ENCODE results near the gene GRAMD1B. TPM values are rescaled to one million over a fixed set of nuclear protein-coding genes. Genes with fewer than 3 reads are reported as not detected.

Gene GRAMD1B
- total RNA-seq, 1 experiment from 2014 or later, result 12.7 TPM

DNA sequence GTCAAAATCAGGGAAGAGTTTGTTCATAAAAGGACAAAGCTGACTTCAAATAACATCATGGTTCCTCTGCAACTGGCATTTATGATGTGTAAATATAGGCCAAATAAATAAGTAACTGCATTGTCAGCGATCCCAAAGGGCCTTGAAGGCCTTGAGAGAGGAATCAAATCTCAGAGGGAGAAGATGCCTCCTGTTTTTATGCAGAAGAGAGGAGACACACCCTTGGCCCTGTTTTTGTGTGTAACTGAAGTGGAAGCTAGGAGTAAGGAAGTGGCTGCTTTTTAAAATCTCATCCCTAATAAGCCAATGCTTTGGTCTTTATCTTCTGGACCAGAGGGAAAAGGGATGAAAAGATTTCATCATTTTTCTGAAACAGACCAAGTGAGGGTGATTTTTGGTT lies 240.0 kb downstream of the GRAMD1B start:
- no peak overlapping the region for H3K4me2 ChIP-seq (ENCODE audit: low read length)
- no peaks in the 10 kb centered on the region for H3K9me2 ChIP-seq (ENCODE audit: insufficient read depth)
- CTCF ChIA-PET, result no interaction called here
- RAD21 ChIA-PET (ENCODE audit: low non-redundant PET in 1 of 2, low total read pairs in 2 of 2, uncharacterized antibody in 2 of 2, unreplicated experiment in 2 of 2), result no interaction called here
- H3K9ac ChIP-seq (ENCODE audit: low read length), result no peak overlapping the region
- H3K27ac ChIP-seq (ENCODE audit: low read depth, low read length), result no peak overlapping the region
- ATAC-seq, result no peak
- TF ChIP-seq FOSL1 (IDR thresholded peaks at IDR 0.05; ENCODE audit: low read depth), result no peak
- TF ChIP-seq SP1 (IDR thresholded peaks at IDR 0.05; ENCODE audit: low read depth), result no peak
- no peak for TF ChIP-seq ZFX (IDR thresholded peaks at IDR 0.05)
- no peak for TF ChIP-seq SRF (IDR thresholded peaks at IDR 0.05; ENCODE audit: low read depth)
- no peak for TF ChIP-seq SIN3A (IDR thresholded peaks at IDR 0.05; ENCODE audit: low read depth)
- TF ChIP-seq JUND (IDR thresholded peaks at IDR 0.05), result no peak
- TF ChIP-seq CEBPB (IDR thresholded peaks at IDR 0.05; ENCODE audit: low read depth), result no peak
- TF ChIP-seq, protein P1, sequence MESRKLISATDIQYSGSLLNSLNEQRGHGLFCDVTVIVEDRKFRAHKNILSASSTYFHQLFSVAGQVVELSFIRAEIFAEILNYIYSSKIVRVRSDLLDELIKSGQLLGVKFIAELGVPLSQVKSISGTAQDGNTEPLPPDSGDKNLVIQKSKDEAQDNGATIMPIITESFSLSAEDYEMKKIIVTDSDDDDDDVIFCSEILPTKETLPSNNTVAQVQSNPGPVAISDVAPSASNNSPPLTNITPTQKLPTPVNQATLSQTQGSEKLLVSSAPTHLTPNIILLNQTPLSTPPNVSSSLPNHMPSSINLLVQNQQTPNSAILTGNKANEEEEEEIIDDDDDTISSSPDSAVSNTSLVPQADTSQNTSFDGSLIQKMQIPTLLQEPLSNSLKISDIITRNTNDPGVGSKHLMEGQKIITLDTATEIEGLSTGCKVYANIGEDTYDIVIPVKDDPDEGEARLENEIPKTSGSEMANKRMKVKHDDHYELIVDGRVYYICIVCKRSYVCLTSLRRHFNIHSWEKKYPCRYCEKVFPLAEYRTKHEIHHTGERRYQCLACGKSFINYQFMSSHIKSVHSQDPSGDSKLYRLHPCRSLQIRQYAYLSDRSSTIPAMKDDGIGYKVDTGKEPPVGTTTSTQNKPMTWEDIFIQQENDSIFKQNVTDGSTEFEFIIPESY (IDR thresholded peaks at IDR 0.05; ENCODE audit: extremely low read depth, insufficient replicate concordance, low read length), result no peak
- TF ChIP-seq ZNF274 (IDR thresholded peaks at IDR 0.05; ENCODE audit: low read depth, low read length), result no peak
- H2AFZ ChIP-seq (ENCODE audit: low read depth, low read length, poor library complexity, severe bottlenecking), result no peak overlapping the region
- intact Hi-C loops (cut with micrococcal nuclease), result no loop called here
- no peaks in the 10 kb centered on the region for H3K9me3 ChIP-seq (ENCODE audit: control insufficient read depth in 1 of 2, insufficient read depth in 1 of 2, low read depth in 1 of 2, low read length in 2 of 2)
- H3K4me3 ChIP-seq (replicated peaks in 1 of 2; ENCODE audit: low read depth in 1 of 2, low read length in 2 of 2), result no peak overlapping the region
- POLR2A ChIA-PET, result no interaction called here
- no peaks in the 10 kb centered on the region for H3K79me2 ChIP-seq (ENCODE audit: insufficient read depth, low read length)
- no peak for DNase-seq (ENCODE audit: low read depth, low spot score)
- H3K36me3 ChIP-seq (ENCODE audit: control insufficient read depth in 1 of 2, insufficient read depth in 2 of 2, low read length in 2 of 2), result no peaks in the 10 kb centered on the region
- no TSS peak for BruUV-seq (replicated peaks)
- H3K27me3 ChIP-seq (ENCODE audit: insufficient read depth, low read length), result peaks cover 31% of the 10 kb centered on the region
- H4K20me1 ChIP-seq (ENCODE audit: insufficient read depth), result no peaks in the 10 kb centered on the region
- no peaks in the 10 kb centered on the region for H3K4me1 ChIP-seq (ENCODE audit: control insufficient read depth in 1 of 2, insufficient read depth in 2 of 2, low read length in 2 of 2)

GRCh38 chr11:123671534-123671933 lies 241.5 kb downstream of the GRAMD1B start:
- H3K79me2 ChIP-seq (ENCODE audit: insufficient read depth, low read length), result no peaks in the 10 kb centered on the region
- ChIA-PET CTCF (interaction anchor here (0.9 kb wide), 1 partner anchor 19 kb away, joined by 3 read pairs; no protein-coding TSS in a partner anchor), POLR2A (no interaction called here), RAD21 (ENCODE audit: low non-redundant PET in 1 of 2, low total read pairs in 2 of 2, uncharacterized antibody in 2 of 2, unreplicated experiment in 2 of 2) (no interaction called here)
- intact Hi-C loops (cut with micrococcal nuclease), result no loop called here
- peaks cover 43% of the 10 kb centered on the region for H3K27me3 ChIP-seq (ENCODE audit: insufficient read depth, low read length)
- BruUV-seq (replicated peaks), result no TSS peak
- DNase-seq (ENCODE audit: low read depth, low spot score), result no peak
- no peaks in the 10 kb centered on the region for H3K9me3 ChIP-seq (ENCODE audit: control insufficient read depth in 1 of 2, insufficient read depth in 1 of 2, low read depth in 1 of 2, low read length in 2 of 2)
- ATAC-seq, result no peak
- no peak overlapping the region for H3K4me2 ChIP-seq (ENCODE audit: low read length)
- no peaks in the 10 kb centered on the region for H3K4me1 ChIP-seq (ENCODE audit: control insufficient read depth in 1 of 2, insufficient read depth in 2 of 2, low read length in 2 of 2)
- H3K9ac ChIP-seq (ENCODE audit: low read length), result no peak overlapping the region
- H4K20me1 ChIP-seq (ENCODE audit: insufficient read depth), result no peaks in the 10 kb centered on the region
- TF ChIP-seq SRF (IDR thresholded peaks at IDR 0.05; ENCODE audit: low read depth), result no peak
- TF ChIP-seq FOSL1 (IDR thresholded peaks at IDR 0.05; ENCODE audit: low read depth), result no peak
- no peak for TF ChIP-seq JUND (IDR thresholded peaks at IDR 0.05)
- no peak overlapping the region for H3K4me3 ChIP-seq (replicated peaks in 1 of 2; ENCODE audit: low read depth in 1 of 2, low read length in 2 of 2)
- no peaks in the 10 kb centered on the region for H3K36me3 ChIP-seq (ENCODE audit: control insufficient read depth in 1 of 2, insufficient read depth in 2 of 2, low read length in 2 of 2)
- H2AFZ ChIP-seq (ENCODE audit: low read depth, low read length, poor library complexity, severe bottlenecking), result no peak overlapping the region
- no peak overlapping the region for H3K27ac ChIP-seq (ENCODE audit: low read depth, low read length)
- no peaks in the 10 kb centered on the region for H3K9me2 ChIP-seq (ENCODE audit: insufficient read depth)
